HG03045 (cell line): Measurements from ENCODE around the gene ADARB2.

Source experiments
- ATAC-seq: cut with Tn5 transposase; IDR thresholded peaks from one replicate; pipeline ENCODE4 v1.9.1; 2021; ENCODE audit warnings: mild to moderate bottlenecking, moderate library complexity; ENCODE audit not compliant: unreplicated experiment

ADARB2 gene

GRCh38 chr10:1203704-1204103 is 533.6 kb downstream of the ADARB2 start:
- ATAC-seq = no peak

GRCh38 chr10:1203216-1203615 is 534.1 kb downstream of the ADARB2 start:
- ATAC-seq = no peak

GRCh38 chr10:1202343-1202742 is 535.0 kb downstream of the ADARB2 start:
- ATAC-seq = no peak

- no peak for ATAC-seq
Measured at GRCh38 chr10:1200866-1201807, 536.2 kb downstream of the ADARB2 start.

- ATAC-seq = no peak
Measured at GRCh38 chr10:1199897-1200721, 537.2 kb downstream of the ADARB2 start.

GRCh38 chr10:1199345-1199673 is 538.0 kb downstream of the ADARB2 start:
- ATAC-seq = no peak

GRCh38 chr10:1198453-1199344 is 538.6 kb downstream of the ADARB2 start:
- ATAC-seq = no peak

GRCh38 chr10:1197384-1197783 is 539.9 kb downstream of the ADARB2 start:
- ATAC-seq = no peak

- no peak for ATAC-seq
Measured at GRCh38 chr10:1196656-1197055, 540.7 kb downstream of the ADARB2 start.

- no peak for ATAC-seq
Measured at GRCh38 chr10:1195828-1196227, 541.5 kb downstream of the ADARB2 start.

GRCh38 chr10:1194161-1194560 is 543.2 kb downstream of the ADARB2 start:
- ATAC-seq = no peak

- no peak for ATAC-seq
Measured at GRCh38 chr10:1193561-1193960, 543.8 kb downstream of the ADARB2 start.

- no peak for ATAC-seq
Measured at GRCh38 chr10:1191752-1192151, 545.6 kb downstream of the ADARB2 start.

- ATAC-seq = no peak
Measured at GRCh38 chr10:1190791-1191490, 546.4 kb downstream of the ADARB2 start.

GRCh38 chr10:1190052-1190395 is 547.3 kb downstream of the ADARB2 start:
- ATAC-seq = no peak

GRCh38 chr10:1189166-1190051 is 547.9 kb downstream of the ADARB2 start:
- no peak for ATAC-seq

GRCh38 chr10:1188558-1189135 is 548.7 kb downstream of the ADARB2 start:
- ATAC-seq = no peak

GRCh38 chr10:1187855-1188557 is 549.3 kb downstream of the ADARB2 start:
- ATAC-seq = no peak
